BE2C (cell line): ENCODE measurements around the gene COL15A1.

Experiments used
- DNase-seq: peaks from one replicate; pipeline ENCODE4 v3.0.0-alpha.2; 2020
- H3K27me3 ChIP-seq: fragments of 250-450 bp; sonication (Bioruptor Pico); 2 replicates; pipeline ENCODE4 v1.5.1; 2020; ENCODE audit warnings: mild to moderate bottlenecking
- H3K36me3 ChIP-seq: fragments of 250-450 bp; sonication (Bioruptor Pico); 2 replicates; pipeline ENCODE4 v1.5.1; 2020; ENCODE audit warnings: mild to moderate bottlenecking
- H3K4me1 ChIP-seq: fragments of 250-450 bp; sonication (Bioruptor Pico); 2 replicates; pipeline ENCODE4 v1.5.1; 2020
- H3K4me3 ChIP-seq: 2 replicates; pipeline ENCODE4 v1.5.1; 2011; ENCODE audit warnings: low read depth, low read length
- H3K9me3 ChIP-seq: fragments of 250-450 bp; sonication (Bioruptor Pico); 2 replicates; pipeline ENCODE4 v1.5.1; 2020
- TF ChIP-seq, protein P1 (sequence below): IDR thresholded peaks from 2 replicates; pipeline ENCODE4 v1.5.1; 2012; ENCODE audit warnings: mild to moderate bottlenecking, low read depth, low read length

The COL15A1 gene

DNA sequence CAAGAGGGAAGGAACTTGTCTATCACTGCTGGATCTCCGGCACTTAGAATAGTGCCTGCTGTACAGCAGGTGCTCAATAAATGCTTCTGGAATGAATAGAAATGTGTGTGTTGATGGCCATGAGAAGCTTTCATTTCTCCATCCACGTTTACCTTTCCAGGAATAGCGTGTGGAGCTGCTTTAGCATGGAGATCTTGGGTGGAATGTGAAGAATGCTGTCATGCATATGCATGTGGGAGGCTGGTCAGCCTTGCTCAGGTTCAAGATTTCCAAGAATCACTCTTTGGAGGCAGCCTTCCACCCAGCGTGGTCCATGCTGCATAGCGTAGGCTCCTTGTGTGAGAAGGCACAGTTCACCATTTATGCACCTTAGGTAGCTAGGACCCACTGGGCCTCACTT lies 19.2 kb downstream of the COL15A1 start:
- TF ChIP-seq, protein P1, sequence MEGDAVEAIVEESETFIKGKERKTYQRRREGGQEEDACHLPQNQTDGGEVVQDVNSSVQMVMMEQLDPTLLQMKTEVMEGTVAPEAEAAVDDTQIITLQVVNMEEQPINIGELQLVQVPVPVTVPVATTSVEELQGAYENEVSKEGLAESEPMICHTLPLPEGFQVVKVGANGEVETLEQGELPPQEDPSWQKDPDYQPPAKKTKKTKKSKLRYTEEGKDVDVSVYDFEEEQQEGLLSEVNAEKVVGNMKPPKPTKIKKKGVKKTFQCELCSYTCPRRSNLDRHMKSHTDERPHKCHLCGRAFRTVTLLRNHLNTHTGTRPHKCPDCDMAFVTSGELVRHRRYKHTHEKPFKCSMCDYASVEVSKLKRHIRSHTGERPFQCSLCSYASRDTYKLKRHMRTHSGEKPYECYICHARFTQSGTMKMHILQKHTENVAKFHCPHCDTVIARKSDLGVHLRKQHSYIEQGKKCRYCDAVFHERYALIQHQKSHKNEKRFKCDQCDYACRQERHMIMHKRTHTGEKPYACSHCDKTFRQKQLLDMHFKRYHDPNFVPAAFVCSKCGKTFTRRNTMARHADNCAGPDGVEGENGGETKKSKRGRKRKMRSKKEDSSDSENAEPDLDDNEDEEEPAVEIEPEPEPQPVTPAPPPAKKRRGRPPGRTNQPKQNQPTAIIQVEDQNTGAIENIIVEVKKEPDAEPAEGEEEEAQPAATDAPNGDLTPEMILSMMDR = no peak
- Histone ChIP-seq H3K36me3 (no peaks in the 10 kb centered on the region), H3K27me3 (peaks cover 11% of the 10 kb centered on the region), H3K4me3 (no peak overlapping the region), H3K9me3 (no peaks in the 10 kb centered on the region; the same call in 1 of the 2 replicates), H3K4me1 (no peaks in the 10 kb centered on the region)
- no peak for DNase-seq

DNA sequence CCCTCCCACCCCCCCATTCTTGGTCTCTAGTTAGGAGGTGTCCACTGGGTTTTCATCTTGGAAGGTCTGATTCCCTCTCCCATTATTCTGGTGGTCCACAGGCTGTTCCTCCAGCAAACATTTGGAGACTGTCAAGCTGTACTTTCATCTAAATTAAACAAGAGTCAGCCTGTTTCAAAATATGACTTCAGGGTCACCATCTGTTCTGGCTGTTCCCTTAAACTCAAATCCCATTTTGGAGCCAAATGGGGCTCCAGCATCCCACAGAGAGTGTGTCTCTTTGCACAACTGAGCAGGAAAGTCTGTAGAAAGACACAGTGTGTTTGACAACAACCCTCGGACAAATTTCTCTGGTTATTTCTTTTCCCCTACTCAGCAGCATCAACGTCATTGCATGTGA lies 20.5 kb downstream of the COL15A1 start:
- no peaks in the 10 kb centered on the region for H3K4me1 ChIP-seq
- DNase-seq = no peak
- no peaks in the 10 kb centered on the region for H3K36me3 ChIP-seq
- H3K27me3 ChIP-seq = peaks cover 11% of the 10 kb centered on the region
- no peaks in the 10 kb centered on the region; the same call in 1 of the 2 replicates for H3K9me3 ChIP-seq
- H3K4me3 ChIP-seq = no peak overlapping the region
- TF ChIP-seq, protein P1 = no peak

DNA sequence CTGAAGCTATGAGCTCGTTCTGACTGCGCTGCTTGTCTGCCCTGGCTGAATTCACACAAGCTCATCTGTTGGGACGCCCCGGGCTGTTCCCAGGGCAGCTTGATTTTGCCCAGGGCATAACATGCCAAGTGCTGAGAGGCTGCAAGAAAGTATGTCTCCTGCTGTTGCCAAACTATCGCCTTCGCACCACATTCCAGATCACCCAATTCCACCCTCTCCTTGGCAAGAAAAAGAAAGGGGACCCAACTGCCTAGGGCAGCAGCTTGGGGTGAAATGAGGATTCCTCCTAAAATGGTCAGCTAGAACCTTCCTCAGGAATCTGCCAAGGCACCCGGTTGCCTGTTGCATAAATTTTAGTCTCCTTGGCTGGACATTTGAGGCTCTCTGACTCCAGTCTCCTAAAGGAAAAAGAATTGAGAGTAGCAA lies 21.2 kb downstream of the COL15A1 start:
- H3K9me3 ChIP-seq = no peaks in the 10 kb centered on the region; the same call in 1 of the 2 replicates
- no peaks in the 10 kb centered on the region for H3K36me3 ChIP-seq
- peaks cover 11% of the 10 kb centered on the region for H3K27me3 ChIP-seq
- DNase-seq = no peak
- no peaks in the 10 kb centered on the region for H3K4me1 ChIP-seq
- TF ChIP-seq, protein P1 = no peak
- no peak overlapping the region for H3K4me3 ChIP-seq

DNA sequence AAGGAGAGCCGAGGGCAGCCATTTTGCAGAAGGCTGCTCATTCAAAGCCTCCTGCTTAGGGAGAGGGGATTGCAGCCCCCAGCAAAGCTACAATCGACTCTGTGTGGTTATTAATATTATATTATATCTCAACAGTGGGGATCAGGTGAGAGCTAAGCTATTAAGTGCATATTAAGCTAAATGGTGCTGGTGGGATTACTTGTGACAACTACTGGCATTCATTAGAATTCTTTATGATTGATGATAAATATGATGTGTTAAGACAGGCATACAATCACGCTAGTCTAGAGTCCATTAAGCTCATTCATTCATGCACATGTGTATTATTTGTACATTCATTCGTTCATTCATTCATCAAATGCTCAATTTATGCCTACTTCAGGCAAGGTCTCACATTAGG lies 23.0 kb downstream of the COL15A1 start:
- Histone ChIP-seq H3K27me3 (peaks cover 3% of the 10 kb centered on the region; the same call in 1 of the 2 replicates), H3K9me3 (no peaks in the 10 kb centered on the region; the same call in 1 of the 2 replicates), H3K4me1 (no peaks in the 10 kb centered on the region), H3K4me3 (no peak overlapping the region), H3K36me3 (no peaks in the 10 kb centered on the region)
- no peak for DNase-seq
- TF ChIP-seq, protein P1 = no peak

DNA sequence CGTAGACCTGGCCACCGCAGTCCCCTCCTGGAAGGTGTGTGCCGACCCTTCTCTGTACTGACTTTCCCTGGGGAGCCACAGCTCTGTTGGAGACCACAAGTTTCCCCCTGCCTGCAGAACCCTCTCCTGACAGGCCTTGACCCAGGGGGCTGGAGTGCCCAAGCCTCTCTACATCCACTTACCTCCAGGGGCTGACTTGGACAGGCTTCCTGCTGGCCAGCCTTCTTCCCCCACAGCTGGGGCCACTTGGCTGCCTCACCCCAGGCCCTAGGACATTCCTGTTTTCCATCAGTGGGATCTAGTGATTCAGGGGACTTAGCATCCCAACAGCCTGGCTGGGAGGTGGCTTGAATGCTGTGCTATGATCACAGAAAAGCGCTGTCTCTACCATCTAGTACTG lies 23.6 kb downstream of the COL15A1 start:
- H3K4me3 ChIP-seq = no peak overlapping the region
- no peak for DNase-seq
- 0 out of 2 replicates have a peak, but pooled peaks cover 2% of the 10 kb centered on the region for H3K27me3 ChIP-seq
- no peaks in the 10 kb centered on the region for H3K4me1 ChIP-seq
- H3K36me3 ChIP-seq = no peaks in the 10 kb centered on the region
- TF ChIP-seq, protein P1 = no peak
- H3K9me3 ChIP-seq = no peaks in the 10 kb centered on the region; the same call in 1 of the 2 replicates

DNA sequence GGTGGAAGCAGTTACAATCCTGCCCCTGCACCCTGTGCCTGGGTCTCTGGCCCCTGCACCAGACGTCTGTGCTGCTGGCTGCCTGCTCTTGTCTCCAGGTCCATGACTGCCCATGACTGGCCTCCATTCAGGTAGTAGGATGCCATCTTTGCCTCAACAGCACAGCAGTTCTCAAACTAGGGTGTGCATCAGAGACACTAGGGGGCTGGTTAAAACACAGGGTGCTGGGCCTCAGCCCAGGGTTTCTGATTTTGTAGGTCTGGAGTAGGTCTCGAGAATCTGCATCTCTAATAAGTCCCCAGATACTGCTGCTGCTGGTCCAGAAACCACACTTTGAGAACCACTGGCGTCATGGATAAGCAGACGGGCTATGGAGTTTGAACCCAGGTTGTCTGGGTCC lies 24.0 kb downstream of the COL15A1 start:
- DNase-seq = no peak
- TF ChIP-seq, protein P1 = no peak
- no peak overlapping the region for H3K4me3 ChIP-seq
- H3K9me3 ChIP-seq = no peaks in the 10 kb centered on the region; the same call in 1 of the 2 replicates
- no peaks in the 10 kb centered on the region for H3K36me3 ChIP-seq
- 0 out of 2 replicates have a peak, but pooled peaks cover under 1% of the 10 kb centered on the region for H3K27me3 ChIP-seq
- H3K4me1 ChIP-seq = no peaks in the 10 kb centered on the region
